GM18505 (cell line): Measurements from ENCODE around the gene JARID2.
A peak's percentile ranks its signal among the peaks of the same experiment; 100 is the strongest.

Experiments
- ATAC-seq: cut with Tn5 transposase; IDR thresholded peaks from one replicate; pipeline ENCODE4 v1.9.1; 2021; ENCODE audit not compliant: unreplicated experiment
- POLR2A ChIP-seq: IDR thresholded peaks from 4 replicates; pipeline ENCODE4 v1.6.1; 2011; ENCODE audit warnings: borderline replicate concordance; ENCODE audit not compliant: insufficient read depth, insufficient read length; ENCODE audit errors: extremely low read depth

Gene JARID2

DNA sequence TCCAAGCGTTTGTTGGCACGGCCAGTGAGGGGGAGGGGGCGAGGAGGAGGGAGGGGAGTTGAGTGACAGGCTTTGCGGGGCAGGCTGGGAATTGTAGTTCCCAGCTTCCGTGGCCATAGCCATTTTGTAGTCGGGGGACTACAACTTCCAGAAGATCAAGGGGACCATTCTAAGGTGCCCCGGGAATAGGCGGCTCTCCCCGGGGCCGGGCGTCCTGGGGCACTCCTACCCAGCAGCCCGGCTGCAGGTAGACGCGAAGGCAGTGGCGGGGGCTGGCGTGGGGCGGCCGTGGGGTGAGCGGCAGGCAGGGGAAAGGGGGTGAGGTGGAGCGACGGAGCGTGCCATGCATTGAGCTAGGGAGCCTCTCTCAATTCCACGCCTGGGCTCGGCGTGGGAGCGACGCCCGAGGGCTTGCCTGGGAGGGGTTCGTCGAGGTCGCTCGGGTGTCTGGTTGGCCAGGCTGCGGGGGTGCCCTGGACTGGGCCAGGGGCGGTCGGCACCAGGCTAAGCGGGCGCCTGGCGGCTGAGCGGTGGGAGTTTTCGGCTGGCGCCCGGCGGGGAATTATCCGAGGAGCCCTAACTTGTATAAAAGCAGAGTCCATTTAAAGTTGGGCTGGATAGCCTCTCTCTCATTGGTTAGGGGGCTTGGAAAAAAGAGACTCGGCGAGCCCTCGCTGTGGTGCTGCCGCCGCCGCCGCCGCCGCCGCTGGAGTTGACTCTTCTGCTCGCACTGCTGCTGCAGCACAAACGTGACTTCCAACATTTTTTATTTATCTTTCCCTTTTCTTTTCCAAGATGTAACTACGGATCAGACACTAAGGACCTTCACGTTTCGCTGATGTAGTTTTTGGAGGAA is at the start of gene JARID2:
JARID2 (plus strand) TSS at position 709 of the 856 bp plus-strand sequence. CDS start 471 bp downstream, outside the sequence.
- TF ChIP-seq POLR2A: peak; percentile 69
- peak; percentile 46 for ATAC-seq

DNA sequence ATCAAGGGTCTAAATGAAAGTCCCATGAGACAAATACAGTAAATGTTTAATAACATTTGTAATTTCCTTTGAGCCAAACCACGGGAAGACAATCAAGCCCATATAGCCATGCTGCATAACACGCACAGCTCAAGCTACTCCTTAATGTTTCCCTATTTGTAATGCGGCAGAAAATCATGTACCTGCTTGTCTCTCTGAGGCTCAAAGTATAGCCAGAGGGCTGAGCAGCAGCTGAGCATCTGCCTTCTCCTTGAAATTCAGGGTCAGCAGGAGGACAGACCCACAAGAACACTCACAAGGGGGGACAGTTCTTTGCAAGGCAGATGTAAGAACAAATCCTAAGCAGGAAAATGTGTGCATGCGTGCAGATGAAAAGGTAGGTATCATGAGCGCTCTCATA is 45.8 kb upstream of the JARID2 start:
- no peak for ATAC-seq
- TF ChIP-seq POLR2A: no peak

DNA sequence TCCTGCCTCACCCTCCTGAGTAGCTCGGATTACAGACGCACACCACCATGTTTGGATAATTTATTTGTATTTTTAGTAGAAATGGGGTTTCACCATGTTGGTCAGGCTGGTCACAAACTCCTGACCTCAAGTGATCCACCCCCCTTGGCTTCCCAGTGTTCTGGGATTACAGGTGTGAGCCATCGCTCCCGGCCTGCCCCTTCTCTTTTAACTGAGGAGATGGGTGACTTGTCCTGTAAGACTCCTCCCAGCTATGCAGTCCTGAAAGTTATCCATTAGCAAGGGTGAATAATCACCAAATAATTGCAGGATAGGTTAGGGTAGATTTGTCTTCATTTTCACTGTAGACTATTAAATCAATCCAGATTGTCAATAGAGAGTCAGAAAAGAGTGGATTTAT is 40.5 kb upstream of the JARID2 start:
- no peak for TF ChIP-seq POLR2A
- no peak for ATAC-seq

DNA sequence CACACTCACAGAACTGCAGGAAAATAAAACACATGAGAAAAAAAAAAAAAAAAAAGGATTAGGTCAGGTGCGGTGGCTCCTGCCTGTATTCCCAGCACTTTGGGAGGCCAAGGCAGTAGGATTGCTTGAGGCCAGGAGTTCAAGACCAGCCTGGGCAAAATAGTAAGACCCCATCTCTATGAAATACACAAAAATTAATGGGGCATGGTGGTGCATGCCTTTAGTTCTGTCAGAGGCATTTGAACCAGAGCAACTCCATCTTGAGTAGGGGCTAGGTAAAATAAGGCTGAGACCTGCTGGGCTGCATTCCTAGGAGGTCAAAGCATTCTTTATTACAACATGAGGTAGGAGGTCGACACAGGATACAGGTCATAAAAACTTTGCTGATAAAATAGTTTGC is 39.0 kb upstream of the JARID2 start:
- no peak for ATAC-seq
- TF ChIP-seq POLR2A: no peak

DNA sequence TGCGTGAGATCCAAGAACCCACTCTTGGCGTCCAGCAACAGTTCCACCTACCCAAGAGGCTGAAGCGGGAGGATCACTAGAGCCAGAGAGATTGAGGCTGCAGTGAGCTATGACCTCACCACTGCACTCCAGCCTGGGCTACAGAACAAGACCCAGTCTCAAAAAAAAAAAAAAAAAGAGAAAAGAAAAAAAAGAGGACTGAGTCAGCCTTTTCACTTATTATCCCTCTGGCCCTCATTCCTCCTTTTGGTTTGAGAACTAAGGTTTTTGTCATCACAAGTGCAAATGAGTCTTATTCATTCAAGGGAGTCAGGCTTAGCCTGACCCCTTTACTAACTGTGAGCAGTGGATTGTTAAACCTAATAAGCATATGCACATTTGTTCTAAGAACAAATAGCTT is 37.9 kb upstream of the JARID2 start:
- no peak for ATAC-seq
- no peak for TF ChIP-seq POLR2A

DNA sequence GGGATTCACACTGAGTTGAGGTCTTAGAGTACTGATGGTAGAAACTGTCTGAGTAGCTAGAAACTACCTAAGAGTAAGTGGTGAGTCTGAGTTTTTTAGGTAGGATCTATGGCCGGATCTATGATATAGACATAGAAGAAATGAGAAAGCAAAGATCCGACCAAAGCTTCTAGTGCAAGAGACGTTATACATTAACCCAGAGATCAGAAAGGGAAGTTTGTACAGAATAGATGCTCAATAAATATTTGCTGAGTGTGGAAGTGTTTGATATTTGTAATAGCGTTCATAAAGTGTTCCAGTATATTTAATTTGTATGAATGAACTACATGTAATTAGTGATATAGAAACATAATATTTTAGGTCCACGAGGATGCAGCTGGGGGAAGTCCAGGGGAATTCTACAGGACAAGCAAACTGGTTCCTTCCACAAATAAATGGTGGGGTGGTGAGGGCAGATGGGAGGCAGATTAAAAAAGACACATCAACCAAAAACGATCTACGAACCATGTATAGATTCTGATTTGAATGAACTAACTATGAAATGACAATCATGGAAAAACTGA is 31.9 kb upstream of the JARID2 start:
- no peak for ATAC-seq
- TF ChIP-seq POLR2A: no peak

DNA sequence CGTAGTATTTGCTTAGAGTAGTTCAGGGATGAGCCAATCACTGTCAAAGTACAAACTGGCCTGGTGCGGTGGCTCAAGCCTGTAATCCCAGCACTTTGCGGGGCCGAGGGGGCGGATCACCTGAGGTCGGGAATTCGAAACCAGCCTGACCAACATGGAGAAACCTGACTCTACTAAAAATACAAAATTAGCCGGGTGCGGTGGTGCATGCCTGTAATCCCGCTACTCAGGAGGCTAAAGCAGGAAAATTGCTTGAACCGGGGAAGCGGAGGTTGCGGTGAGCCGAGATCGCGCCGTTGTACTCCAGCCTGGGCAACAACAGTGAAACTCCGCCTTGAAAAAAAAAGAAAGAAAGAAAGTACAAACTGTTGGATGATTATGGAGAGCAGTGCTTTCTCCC is 27.5 kb upstream of the JARID2 start:
- no peak for TF ChIP-seq POLR2A
- ATAC-seq: no peak

DNA sequence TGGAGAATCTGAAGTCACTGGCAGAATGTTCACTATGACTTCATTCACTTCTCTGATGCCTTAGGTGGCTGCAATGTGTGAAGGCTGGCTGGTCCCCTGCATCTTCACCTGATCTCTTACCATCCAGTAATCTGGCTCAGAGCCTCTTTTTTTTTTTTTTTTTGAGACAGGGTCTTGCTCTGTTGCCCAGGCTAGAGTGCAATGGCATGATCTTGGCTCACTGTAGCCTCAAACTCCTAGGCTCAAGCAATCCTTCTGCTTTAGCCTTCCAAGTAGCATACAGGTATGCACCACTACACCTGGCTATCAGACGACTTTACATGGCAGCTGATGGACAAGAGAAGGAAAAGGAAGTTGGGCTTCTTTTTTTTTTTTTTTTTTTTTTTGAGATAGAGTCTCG is 25.8 kb upstream of the JARID2 start:
- ATAC-seq: no peak

DNA sequence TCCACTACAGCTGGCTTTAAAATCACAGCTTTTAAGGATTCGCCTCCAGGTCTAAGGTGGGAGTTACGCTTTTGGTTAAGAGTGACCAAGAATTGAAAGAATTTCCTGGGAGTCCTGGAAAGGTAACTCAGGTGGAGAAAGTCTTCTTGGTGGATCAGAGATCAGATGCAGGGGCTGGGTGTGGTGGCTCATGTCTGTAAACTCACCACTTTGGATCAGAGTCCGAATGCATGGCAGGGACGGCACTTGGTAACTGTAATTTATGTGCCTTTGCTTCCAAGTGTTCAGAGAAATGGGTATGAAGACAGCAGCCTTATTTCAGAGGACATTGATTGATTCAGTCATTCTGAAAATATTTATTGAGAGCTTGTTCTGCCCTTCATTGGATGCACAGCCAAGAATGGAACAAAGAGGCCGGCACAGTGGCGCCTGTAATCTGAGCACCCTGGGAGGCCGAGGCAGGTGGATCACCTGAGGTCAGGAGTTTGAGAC is 18.0 kb upstream of the JARID2 start:
- ATAC-seq: no peak
- TF ChIP-seq POLR2A: no peak

More for the DNA sequence above, 25.8 kb upstream of the JARID2 start:
- no peak for TF ChIP-seq POLR2A

DNA sequence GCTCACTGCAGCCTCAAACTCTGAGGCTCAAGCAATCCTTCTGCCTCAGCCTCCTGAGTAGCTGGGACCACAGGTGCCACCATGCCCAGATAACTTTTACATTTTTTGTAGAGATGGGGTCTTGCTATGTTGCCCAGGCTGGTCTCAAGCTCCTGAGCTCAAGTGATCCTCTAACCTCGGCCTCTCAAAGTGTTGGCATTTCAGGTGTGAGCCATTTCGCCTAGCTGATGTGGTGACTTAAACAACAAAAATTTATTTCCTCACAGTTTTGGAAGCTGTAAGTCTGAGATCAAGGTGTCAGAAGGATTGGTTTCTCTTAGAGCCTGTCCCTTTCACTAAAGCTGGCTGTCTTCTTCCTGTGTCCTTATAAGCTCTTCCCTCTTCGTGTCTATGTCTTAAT is 15.0 kb upstream of the JARID2 start:
- TF ChIP-seq POLR2A: no peak
- ATAC-seq: no peak

DNA sequence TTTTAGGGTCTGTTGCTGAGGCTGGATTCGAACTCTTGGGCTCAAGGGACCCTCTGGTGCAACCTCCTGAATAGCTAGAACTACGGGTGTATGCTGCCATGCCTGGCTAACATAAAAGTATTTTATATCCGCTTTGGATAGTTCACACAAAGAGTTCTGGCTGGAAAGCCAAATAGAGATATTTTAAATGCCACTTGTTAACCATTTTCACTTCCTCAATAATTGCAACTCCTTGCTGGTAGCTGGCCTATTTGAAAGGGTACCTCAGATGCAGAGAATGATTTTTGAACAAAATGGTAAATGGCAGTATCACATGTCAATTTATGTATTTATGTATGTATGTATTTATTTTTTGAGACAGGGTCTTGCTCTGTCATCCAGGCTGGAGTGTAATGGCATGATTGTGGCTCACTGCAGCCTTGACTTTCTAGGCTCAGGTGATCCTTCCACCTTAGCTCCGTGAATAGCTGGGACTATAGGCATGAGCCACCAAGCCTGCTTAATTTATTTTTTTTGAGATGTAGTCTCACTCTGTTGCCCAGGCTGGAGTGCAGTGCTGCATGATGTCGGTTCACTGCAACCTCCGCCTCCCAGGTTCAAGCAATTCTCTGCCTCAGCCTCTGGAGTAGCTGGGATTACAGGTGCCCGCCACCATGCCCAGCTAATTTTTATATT is 12.9 kb upstream of the JARID2 start:
- ATAC-seq: no peak
- no peak for TF ChIP-seq POLR2A

DNA sequence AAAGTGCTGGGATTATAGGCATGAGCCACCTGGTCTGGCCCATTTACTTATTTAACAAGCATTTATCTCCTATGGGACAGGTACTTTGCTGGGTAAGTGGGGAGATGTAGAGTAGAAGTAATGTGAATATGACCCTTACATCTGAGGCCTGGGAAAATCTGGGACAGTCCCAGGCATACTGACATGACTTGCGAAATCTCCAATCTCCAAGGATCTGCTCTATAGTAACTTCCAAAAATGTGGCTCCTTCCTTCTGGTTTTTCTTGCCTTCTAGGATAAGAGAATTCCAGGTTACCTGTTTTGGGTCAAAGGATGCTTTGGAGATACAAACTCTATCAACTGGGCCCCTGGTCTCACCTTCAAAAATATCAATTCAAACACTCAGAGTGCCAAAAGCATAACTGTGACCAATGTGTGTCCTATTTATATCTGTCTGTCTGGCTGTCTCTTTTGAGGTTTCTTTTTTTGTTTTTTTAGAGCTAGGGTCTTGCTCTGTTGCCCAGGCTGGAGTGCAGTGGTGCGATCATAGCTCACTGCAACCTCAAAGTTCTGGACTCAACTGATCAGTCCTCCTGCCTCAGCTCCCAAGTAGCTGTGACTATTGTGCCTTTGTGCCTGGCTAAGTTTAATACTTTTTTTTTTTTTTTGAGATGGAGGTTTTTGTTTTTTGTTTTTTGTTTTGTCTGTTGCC is 11.7 kb upstream of the JARID2 start:
- no peak for TF ChIP-seq POLR2A
- no peak for ATAC-seq
